ENCODE measurements around the gene LRRC61. TPM values are rescaled to one million over a fixed set of nuclear protein-coding genes. Genes with fewer than 3 reads are reported as not detected.
A peak's percentile ranks its signal among the peaks of the same experiment; 100 is the strongest.

The LRRC61 gene
- total RNA-seq, 4 donors from 2014 or later: 7.1 to 25.1 (median 14.0) TPM

- H3K27ac ChIP-seq: peak overlapping the region in 1 of 4 donors; percentile 35
- WGBS, 2 donors (ENCODE audit: low coverage in 1 of 2): 69% methylated on average over 2 of the region's 4 CpGs; no CpG with 5 or more reads in 1 of the 2 donors
- ATAC-seq: no peak
- H3K9me3 ChIP-seq: no peaks in the 10 kb centered on the region
- H3K4me1 ChIP-seq: peaks cover 0 to 65% (median 20%) of the 10 kb centered on the region in 3 donors
- H3K36me3 ChIP-seq: peaks cover 0 to 52% of the 10 kb centered on the region in 2 donors
- no peak for TF ChIP-seq POLR2AphosphoS5 (IDR thresholded peaks at IDR 0.05)
- TF ChIP-seq POLR2A (IDR thresholded peaks at IDR 0.05): no peak
- no peak for TF ChIP-seq EP300 (IDR thresholded peaks at IDR 0.05)
- no peak for TF ChIP-seq CTCF (IDR thresholded peaks at IDR 0.05)
- no peak overlapping the region for H3K4me3 ChIP-seq
- no peaks in the 10 kb centered on the region for H3K27me3 ChIP-seq
These were observed 50.9 kb downstream of the LRRC61 start for GRCh38 chr7:150374026-150374425.

GRCh38 chr7:150374472-150374871, 51.3 kb downstream of the LRRC61 start:
- 93 to 97% methylated on average over 2 to 4 of the region's 5 CpGs for WGBS, 2 donors (ENCODE audit: low coverage in 1 of 2)
- TF ChIP-seq POLR2AphosphoS5 (IDR thresholded peaks at IDR 0.05) (no peak), EP300 (IDR thresholded peaks at IDR 0.05) (no peak), CTCF (IDR thresholded peaks at IDR 0.05) (no peak), POLR2A (IDR thresholded peaks at IDR 0.05) (no peak)
- Histone ChIP-seq H3K36me3 (peaks cover 0 to 52% of the 10 kb centered on the region in 2 donors), H3K4me3 (no peak overlapping the region), H3K27me3 (no peaks in the 10 kb centered on the region), H3K4me1 (peaks cover 0 to 62% (median 20%) of the 10 kb centered on the region in 3 donors), H3K9me3 (no peaks in the 10 kb centered on the region), H3K27ac (no peak overlapping the region)
- no peak for ATAC-seq

GRCh38 chr7:150375662-150376521, 52.7 kb downstream of the LRRC61 start:
- Histone ChIP-seq H3K27ac (peak overlapping the region in 3 of 4 donors; percentile 9 to 96 (median 23)), H3K9me3 (no peaks in the 10 kb centered on the region), H3K36me3 (peaks cover 0 to 44% of the 10 kb centered on the region in 2 donors), H3K4me1 (peaks cover 0 to 59% (median 11%) of the 10 kb centered on the region in 3 donors), H3K27me3 (no peaks in the 10 kb centered on the region), H3K4me3 (no peak overlapping the region)
- WGBS, 2 donors (ENCODE audit: low coverage in 1 of 2): 80 to 85% methylated on average over 9 of the region's 10 CpGs
- TF ChIP-seq POLR2A (IDR thresholded peaks at IDR 0.05) (no peak), POLR2AphosphoS5 (IDR thresholded peaks at IDR 0.05) (no peak), EP300 (IDR thresholded peaks at IDR 0.05) (no peak), CTCF (IDR thresholded peaks at IDR 0.05) (no peak)
- no peak for ATAC-seq

- Histone ChIP-seq H3K27me3 (no peaks in the 10 kb centered on the region), H3K9me3 (no peaks in the 10 kb centered on the region), H3K27ac (peak overlapping the region in 2 of 4 donors; percentile 23 to 96), H3K36me3 (peaks cover 0 to 37% of the 10 kb centered on the region in 2 donors), H3K4me1 (peaks cover 0 to 59% (median 9%) of the 10 kb centered on the region in 3 donors), H3K4me3 (no peak overlapping the region)
- ATAC-seq: no peak
- WGBS, 2 donors (ENCODE audit: low coverage in 1 of 2): 80 to 100% methylated on average over 1 to 6 of the region's 6 CpGs
- TF ChIP-seq EP300 (IDR thresholded peaks at IDR 0.05): no peak
- no peak for TF ChIP-seq CTCF (IDR thresholded peaks at IDR 0.05)
- no peak for TF ChIP-seq POLR2AphosphoS5 (IDR thresholded peaks at IDR 0.05)
- TF ChIP-seq POLR2A (IDR thresholded peaks at IDR 0.05): no peak
These were observed 53.4 kb downstream of the LRRC61 start for GRCh38 chr7:150376560-150376959.

Measured in gastroesophageal sphincter (tissue), 4 donors.